ENCODE results near the gene C1QB. TPM values are rescaled to one million over a fixed set of nuclear protein-coding genes. Genes with fewer than 3 reads are reported as not detected.

C1QB gene
- total RNA-seq, 2 experiments from 2014 or later = not detected

DNA sequence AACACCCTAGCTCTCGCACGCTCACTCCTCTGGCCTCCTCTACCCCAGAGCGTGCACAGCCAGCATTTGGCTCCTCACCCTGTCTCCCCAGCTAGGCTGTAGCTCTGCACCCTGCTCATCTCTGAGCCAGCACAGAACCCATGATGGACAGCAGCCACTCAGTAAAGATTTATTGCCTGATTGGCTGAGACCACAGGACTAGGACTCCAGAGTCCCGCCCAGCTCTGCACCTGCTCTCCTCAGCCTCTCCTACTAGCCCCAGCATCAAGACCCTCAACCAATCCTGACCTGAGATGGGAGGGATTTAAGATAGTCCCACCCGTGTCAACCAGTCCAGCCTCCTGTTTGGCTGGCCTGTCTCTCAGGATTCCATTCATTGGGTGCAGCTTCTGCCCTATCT lies 9.3 kb downstream of the C1QB start:
- Mint-ChIP-seq H3K4me1 (ENCODE audit: low read depth) (no peaks in the 10 kb centered on the region), H3K9me3 (no peaks in the 10 kb centered on the region), H3K4me3 (no peak overlapping the region), H3K36me3 (ENCODE audit: low read depth) (no peaks in the 10 kb centered on the region), H3K27me3 (peaks cover 24% of the 10 kb centered on the region), H3K27ac (no peak overlapping the region)
- no peak overlapping the region for H3K27ac ChIP-seq (ENCODE audit: low read depth in 1 of 2, low read length in 2 of 2)
- intact Hi-C loops (cut with DNase I, micrococcal nuclease) = no loop called here
- H3K4me3 ChIP-seq (ENCODE audit: low read length) = no peak overlapping the region
- ATAC-seq (ENCODE audit: poor library complexity) (no peak), DNase-seq (no peak)
- POLR2A ChIA-PET = no interaction called here
- CTCF ChIA-PET = no interaction called here
- no peaks in the 10 kb centered on the region for H3K27me3 ChIP-seq (ENCODE audit: control insufficient read depth in 1 of 2, insufficient read depth in 2 of 2, low read length in 2 of 2)
- H3K36me3 ChIP-seq (ENCODE audit: insufficient read depth, low read length) = no peaks in the 10 kb centered on the region
- H3K4me1 ChIP-seq (ENCODE audit: insufficient read depth, low read length) = no peaks in the 10 kb centered on the region
- TF ChIP-seq, protein P1, sequence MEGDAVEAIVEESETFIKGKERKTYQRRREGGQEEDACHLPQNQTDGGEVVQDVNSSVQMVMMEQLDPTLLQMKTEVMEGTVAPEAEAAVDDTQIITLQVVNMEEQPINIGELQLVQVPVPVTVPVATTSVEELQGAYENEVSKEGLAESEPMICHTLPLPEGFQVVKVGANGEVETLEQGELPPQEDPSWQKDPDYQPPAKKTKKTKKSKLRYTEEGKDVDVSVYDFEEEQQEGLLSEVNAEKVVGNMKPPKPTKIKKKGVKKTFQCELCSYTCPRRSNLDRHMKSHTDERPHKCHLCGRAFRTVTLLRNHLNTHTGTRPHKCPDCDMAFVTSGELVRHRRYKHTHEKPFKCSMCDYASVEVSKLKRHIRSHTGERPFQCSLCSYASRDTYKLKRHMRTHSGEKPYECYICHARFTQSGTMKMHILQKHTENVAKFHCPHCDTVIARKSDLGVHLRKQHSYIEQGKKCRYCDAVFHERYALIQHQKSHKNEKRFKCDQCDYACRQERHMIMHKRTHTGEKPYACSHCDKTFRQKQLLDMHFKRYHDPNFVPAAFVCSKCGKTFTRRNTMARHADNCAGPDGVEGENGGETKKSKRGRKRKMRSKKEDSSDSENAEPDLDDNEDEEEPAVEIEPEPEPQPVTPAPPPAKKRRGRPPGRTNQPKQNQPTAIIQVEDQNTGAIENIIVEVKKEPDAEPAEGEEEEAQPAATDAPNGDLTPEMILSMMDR (IDR thresholded peaks at IDR 0.05) = no peak
- H3K9me3 ChIP-seq (ENCODE audit: control insufficient read depth in 1 of 2, insufficient read depth in 1 of 2, low read length in 2 of 2) = peaks cover 0 to 4% of the 10 kb centered on the region in 2 experiments

DNA sequence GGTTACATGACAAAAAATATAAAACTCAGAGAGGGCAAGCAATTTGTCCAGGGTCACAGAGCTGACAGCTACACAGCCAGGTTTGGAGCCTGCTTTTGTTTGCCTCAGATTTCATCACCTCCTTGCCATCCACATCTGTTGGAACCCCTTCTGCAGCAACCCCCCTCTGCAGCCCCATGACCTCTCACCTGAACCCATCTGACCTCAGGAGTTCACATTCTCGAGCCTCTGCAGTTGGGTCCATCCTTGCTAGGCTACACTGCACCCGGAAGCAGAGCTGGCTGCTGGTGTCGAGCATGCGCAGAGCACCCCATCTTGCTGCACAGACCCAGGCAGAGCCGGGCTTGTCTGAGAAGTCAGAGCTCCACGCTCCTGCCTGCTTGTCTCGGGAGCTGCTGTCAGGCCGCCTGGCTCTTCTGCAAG lies 10.0 kb downstream of the C1QB start:
- peaks cover 29% of the 10 kb centered on the region for H3K27me3 Mint-ChIP-seq
- no peaks in the 10 kb centered on the region for H3K36me3 Mint-ChIP-seq (ENCODE audit: low read depth)
- H3K27ac Mint-ChIP-seq = no peak overlapping the region
- ATAC-seq (ENCODE audit: poor library complexity) = no peak
- no peaks in the 10 kb centered on the region for H3K4me1 ChIP-seq (ENCODE audit: insufficient read depth, low read length)
- H3K4me3 Mint-ChIP-seq = no peak overlapping the region
- H3K27me3 ChIP-seq (ENCODE audit: control insufficient read depth in 1 of 2, insufficient read depth in 2 of 2, low read length in 2 of 2) = no peaks in the 10 kb centered on the region
- no peaks in the 10 kb centered on the region for H3K36me3 ChIP-seq (ENCODE audit: insufficient read depth, low read length)
- TF ChIP-seq, protein P1 (IDR thresholded peaks at IDR 0.05) = no peak
- CTCF ChIA-PET = no interaction called here
- no peak overlapping the region for H3K4me3 ChIP-seq (ENCODE audit: low read length)
- no peaks in the 10 kb centered on the region for H3K4me1 Mint-ChIP-seq (ENCODE audit: low read depth)
- POLR2A ChIA-PET = no interaction called here
- H3K9me3 Mint-ChIP-seq = no peaks in the 10 kb centered on the region
- H3K9me3 ChIP-seq (ENCODE audit: control insufficient read depth in 1 of 2, insufficient read depth in 1 of 2, low read length in 2 of 2) = peaks cover 0 to 4% of the 10 kb centered on the region in 2 experiments
- H3K27ac ChIP-seq (ENCODE audit: low read depth in 1 of 2, low read length in 2 of 2) = no peak overlapping the region
- intact Hi-C loops (cut with DNase I, micrococcal nuclease) = no loop called here
- no peak for DNase-seq

DNA sequence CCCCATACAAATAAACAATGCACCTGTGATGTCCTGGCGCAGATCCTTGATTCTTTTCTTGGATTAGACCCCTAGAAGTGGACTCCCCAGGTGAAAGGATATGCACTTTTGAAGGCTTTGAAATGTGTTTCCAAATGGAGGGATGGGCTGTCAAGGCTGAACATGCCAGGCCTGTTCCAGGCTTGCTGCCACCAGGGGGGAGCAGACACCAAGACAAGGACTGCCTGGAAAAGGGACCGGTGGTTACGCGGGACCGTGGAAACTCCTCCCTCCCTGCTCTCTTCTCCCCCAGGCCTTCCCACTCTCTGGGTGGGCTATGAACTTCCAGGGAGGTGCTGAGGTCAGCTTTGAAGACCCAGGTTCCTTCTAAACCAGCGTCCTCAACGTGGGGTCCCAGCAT lies 12.7 kb downstream of the C1QB start:
- Mint-ChIP-seq H3K4me1 (ENCODE audit: low read depth) (no peaks in the 10 kb centered on the region), H3K27ac (no peak overlapping the region), H3K4me3 (no peak overlapping the region), H3K9me3 (no peaks in the 10 kb centered on the region), H3K36me3 (ENCODE audit: low read depth) (no peaks in the 10 kb centered on the region), H3K27me3 (peaks cover 47% of the 10 kb centered on the region)
- ChIA-PET CTCF (no interaction called here), POLR2A (no interaction called here)
- no peak for ATAC-seq (ENCODE audit: poor library complexity)
- no peak for DNase-seq
- Histone ChIP-seq H3K27ac (ENCODE audit: low read depth in 1 of 2, low read length in 2 of 2) (no peak overlapping the region), H3K4me1 (ENCODE audit: insufficient read depth, low read length) (no peaks in the 10 kb centered on the region), H3K27me3 (ENCODE audit: control insufficient read depth in 1 of 2, insufficient read depth in 2 of 2, low read length in 2 of 2) (peaks cover 0 to 2% of the 10 kb centered on the region in 2 experiments), H3K36me3 (ENCODE audit: insufficient read depth, low read length) (no peaks in the 10 kb centered on the region), H3K4me3 (ENCODE audit: low read length) (no peak overlapping the region), H3K9me3 (ENCODE audit: control insufficient read depth in 1 of 2, insufficient read depth in 1 of 2, low read length in 2 of 2) (peaks cover 0 to 4% of the 10 kb centered on the region in 2 experiments)
- TF ChIP-seq, protein P1 (IDR thresholded peaks at IDR 0.05) = no peak
- intact Hi-C loops (cut with DNase I, micrococcal nuclease) = no loop called here
